ENCODE results near the gene MTR.
"Not testable (repeated sequence)": the region's sequence is repeated elsewhere in the genome, so short reads cannot be mapped to it uniquely, and the experiment has no call there.

MTR gene

DNA sequence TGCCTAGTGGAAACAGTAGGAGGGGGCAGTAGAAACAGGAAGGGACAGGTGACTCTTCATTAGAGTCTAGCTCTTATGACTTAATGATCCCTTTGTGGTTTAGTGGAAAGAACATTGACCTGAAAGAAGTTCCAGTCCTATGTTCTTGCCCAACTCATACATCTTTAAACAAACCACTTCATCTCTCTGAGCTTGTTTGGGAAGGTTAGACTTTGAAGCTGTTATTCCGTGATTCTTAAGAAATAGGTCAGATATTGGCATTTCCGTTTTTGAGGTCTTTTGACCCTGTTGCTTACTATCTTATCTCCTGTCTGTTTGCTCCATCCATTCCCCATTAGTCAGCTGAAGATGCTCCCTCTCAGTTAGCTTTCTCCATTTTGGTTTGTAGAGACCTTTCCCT is 38.5 kb downstream of the MTR start:
- DNase-seq (ENCODE audit: low read depth) = no peak

DNA sequence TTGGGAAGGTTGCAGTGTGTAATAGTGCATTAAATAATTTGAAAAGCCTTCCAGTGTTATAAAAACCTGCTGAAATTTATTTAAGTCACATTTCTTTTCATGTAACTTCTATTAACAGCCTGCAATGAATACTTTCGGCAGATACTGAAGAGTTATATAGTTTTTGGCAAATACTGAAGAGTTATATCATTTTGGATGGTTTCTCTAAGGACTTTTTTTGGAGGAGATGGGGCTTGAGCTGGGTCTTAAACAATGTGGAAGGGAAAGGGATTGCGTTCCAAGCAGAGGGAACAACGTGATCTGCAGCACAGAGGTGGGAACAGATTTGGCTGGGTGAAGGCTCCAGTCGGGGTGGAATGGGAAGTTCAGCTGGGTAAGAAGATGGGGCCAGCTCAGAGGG is 39.8 kb downstream of the MTR start:
- no peak for DNase-seq (ENCODE audit: low read depth)

DNA sequence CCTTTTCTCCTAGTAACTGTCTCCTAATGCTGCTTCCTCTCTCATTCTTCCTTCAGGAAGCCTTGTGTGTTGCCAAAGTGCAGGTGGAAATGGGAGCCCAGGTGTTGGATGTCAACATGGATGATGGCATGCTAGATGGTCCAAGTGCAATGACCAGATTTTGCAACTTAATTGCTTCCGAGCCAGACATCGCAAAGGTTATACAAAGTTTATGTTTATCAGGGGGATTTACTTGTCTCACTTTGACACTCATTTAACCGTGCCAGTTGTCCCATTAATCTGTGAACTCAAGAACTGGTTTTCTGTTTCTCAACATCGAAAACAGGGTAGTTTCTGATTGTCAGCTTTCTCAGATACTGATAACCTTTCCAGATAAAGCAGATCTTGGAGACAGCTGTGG is 40.4 kb downstream of the MTR start:
- no peak for DNase-seq (ENCODE audit: low read depth)

DNA sequence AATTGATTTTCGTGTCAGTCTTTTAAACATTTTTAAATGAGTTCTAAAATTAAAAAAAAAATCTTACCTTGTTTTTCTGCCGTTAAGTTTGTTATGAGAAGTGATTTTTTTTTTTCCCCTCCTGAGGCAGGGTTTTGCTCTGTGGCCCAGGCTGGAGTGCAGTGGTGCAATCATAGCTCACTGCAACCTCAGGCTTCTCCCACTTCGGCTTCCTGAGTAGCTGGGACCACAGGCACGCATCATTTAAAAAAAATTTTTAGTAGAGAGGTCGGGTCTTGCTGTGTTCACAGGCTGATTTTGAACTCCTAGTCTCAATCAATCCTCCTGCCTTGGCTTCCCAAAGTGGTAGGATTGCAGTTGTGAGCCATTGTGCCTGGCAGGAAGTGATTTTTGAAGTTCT is 41.1 kb downstream of the MTR start:
- DNase-seq (ENCODE audit: low read depth) = peak; percentile 7

DNA sequence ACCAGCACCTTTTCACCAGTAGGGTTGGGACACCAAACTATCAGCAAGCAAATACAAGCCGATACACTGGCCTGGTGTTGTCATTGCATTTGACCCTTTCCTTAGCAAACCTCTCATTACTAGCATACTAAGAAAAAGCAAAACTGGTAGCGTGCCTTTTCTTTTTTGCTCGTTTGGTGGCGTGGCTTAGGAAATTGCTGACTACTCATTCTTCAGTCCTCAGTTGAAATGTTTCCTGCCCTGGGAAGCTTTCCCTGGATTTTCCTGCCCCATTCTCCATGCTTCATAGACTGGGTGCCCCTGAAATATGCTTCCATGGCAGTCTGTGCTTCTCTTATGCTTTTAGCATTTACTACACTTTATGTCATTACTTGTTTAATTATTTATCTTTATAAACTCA is 42.0 kb downstream of the MTR start:
- no peak for DNase-seq (ENCODE audit: low read depth)

DNA sequence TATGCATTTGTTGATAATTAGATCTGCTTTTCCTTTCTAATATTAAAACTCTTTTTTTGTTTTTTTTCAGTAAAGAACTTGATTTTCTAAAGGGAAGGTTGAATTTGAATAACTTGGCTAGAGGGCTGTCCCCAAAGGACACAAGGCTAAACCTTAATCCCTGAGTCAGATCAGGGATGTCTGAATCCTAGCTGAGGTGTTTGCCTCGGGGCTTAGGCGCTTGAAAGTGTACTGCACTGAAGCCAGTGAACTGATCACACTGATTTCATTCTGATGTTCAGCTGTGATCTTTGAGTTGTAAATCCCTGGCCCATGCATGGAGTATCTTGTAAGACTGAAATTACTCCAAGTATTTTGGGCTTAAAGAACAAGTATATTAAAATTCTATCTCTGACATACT is 42.8 kb downstream of the MTR start:
- no peak for DNase-seq (ENCODE audit: low read depth)

DNA sequence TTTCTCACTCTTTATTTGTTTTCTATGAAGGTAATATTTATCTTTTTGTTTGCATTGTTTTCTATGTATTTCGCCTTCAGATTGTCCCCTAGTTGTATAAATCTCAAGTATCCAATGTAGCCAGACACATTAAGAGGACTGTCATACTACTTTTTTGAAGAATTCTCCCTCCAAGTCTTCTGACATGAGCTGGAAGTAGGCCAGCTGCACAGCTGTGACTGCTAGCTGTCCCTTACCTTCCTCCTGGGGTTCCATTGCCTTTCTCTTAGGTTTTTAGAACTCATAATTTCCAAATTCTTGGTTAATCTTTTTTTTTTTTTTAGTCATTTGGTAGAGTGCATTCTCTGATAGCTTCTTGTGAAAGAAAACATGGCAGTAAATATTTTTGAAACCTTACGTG is 46.2 kb downstream of the MTR start:
- DNase-seq (ENCODE audit: low read depth) = no peak

DNA sequence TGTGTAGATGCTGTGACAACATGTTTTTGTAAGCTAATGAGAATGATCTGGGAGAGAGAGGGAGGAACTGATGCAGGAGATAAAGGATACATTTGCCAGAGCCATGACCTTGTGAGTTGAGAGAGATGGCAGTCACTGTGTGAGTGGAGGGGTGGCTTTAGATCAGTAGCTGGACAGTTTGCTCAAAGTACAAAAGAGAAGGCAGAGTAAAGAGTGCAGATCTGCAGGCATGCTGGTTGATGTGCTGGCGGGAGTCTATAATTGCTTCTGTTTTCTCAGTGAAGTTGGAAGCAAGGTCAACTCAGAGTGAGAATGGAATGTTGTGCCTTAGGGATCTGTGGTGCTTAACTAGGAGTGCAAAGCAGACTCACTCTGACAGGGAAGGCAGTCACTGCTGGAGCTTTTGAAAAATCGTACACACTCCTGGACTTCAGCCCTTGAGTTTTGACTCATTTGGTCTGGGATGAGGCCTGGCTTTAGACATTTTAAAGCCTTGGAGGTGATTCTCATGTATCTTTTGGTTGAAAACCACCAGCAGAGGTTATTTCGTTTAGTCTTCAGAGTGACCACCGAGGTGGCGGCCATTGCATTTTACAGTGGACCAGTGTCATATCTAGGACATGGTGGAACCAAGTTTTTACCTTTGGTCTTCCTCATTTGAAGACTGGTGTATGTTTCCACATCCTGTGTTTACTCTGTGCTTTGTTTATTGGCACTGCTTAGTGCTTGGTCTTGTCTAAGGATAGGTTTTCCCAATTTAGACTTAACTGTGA is 49.6 kb downstream of the MTR start:
- DNase-seq (ENCODE audit: low read depth) = peak; percentile 91

DNA sequence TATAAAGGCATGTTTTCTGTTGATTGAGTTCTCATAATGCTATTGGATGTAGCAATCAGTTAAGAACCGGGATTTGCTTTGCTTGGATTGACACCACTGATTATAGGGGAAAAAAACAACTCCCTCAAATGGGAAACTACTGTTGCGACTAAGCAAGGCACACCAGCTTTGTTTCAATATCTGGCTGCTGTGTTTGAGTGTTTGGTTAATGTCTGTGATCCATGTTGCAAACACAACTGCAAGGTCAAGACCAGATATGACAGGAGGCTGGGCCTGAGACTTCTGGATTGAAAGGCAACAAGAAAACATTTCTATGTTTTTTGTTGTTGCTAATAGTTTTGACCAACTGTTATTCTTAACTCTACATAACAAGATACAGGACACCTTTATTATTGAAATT is 50.7 kb downstream of the MTR start:
- DNase-seq (ENCODE audit: low read depth) = no peak

DNA sequence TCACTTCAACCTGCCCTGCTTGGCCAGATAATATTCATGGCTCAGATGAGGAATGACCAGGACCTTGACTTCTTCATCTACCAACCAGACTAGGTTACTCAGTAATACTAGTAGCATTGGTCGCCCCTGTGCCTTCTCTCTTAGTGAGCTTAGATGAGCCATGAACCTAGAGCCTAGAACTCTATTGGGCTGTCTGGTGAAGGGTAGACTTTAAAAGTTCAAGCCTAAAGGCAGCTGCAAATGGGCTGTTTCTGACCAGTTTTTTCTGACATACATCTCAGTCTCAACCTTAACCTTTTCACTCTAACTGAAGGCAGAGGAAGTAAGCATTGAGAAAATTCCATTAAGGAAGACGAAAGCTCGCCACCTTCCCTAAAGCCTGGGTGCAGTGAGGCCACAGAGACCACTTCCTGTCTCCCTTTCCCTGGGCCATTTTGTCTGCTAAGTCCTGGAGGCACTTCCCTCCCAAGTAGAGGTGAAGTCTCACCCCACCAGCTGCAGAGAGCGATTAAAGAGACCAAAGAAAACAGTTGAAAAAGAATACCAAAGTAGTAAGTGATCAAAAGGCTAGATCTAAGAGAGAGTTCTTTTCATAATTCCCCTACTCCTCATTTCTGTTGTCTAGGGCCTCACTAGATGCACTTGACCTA is 53.3 kb downstream of the MTR start:
- DNase-seq (ENCODE audit: low read depth) = no peak

DNA sequence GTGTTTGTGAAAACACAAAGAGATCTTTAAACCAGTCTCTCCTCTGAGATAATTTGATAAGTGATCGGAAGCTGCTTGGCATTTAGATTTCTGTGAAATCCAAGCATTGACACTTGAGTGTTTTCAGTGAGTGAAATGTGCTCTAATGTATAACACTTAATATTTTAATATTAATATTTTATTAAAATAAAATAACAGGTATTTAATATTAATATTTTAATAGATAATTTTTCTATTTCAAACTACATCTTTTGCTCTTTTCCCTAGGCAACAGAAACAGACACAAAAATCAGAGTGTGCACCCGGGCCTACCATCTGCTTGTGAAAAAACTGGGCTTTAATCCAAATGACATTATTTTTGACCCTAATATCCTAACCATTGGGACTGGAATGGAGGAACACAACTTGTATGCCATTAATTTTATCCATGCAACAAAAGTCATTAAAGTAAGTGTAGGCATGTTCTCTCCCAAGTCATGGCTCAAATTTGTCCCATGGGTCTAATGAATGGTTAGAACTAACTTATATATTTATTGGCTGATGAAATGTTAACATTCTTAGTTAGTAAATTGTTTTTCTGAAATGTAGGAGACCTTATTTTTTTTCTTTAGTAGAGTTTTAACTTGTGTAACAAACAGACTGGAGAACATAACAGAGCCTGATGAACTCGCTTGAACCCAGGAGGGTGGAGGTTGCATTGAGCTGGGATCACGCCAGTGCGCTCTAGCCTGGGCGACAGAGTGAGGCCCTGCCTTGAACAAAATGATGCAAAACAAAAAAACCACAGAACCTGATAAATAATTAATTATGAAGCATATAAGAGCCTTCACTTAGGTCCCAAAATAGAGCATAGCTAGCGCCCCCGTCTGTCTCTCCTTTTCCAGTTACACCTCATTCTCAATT is 55.2 kb downstream of the MTR start:
- no peak for DNase-seq (ENCODE audit: low read depth)

DNA sequence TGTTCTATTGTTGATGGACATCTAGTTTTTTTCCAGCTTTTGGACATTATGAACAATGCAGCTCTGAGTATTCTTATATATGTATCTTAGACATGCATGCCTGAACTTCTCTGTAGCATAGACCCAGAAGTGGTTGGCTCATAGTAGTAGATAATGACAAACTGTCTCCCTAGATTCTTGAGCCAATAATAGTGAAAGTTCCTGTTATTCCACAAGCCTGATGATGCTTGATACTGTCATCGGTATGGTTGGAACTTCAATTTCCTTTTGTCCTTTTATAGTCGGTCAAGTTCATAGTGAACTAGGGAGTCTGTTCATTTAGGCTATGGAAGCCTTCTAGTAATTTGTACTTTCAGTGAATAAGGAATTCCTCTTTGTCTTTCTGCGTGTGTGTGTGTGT is 56.8 kb downstream of the MTR start:
- DNase-seq (ENCODE audit: low read depth) = peak; percentile 74

DNA sequence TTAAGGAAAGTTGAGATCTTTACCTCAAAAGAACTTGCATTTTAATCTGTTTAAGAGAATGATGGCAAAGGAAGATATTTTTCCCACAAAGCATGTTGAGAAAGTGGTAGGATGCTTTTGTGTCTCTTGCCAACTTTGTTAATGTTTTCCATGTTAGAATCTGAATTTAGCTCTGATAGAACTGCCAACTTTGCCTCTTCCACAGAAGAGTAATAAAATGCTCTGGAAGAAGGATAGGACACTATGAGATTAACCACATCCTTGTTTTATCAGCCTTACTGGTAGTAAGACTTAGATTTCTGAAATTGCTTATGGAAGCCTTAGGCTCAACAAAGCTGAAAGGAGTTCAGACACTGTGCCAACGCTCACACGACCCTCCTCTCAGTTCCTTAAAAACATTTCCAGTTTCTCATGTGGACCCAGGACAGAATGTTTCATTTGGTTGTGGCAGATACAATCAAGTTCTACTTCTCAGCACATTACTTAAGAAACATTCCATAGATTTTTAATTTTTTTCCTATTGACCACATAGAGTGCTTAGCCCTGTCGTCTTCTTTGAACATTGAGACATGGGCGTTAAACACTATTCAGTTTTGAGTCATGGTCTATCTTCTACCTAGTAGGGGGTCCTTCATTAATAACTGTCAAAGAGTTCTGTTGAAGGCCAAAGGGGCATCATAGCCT is 59.0 kb downstream of the MTR start:
- peak; percentile 86 for DNase-seq (ENCODE audit: low read depth)

DNA sequence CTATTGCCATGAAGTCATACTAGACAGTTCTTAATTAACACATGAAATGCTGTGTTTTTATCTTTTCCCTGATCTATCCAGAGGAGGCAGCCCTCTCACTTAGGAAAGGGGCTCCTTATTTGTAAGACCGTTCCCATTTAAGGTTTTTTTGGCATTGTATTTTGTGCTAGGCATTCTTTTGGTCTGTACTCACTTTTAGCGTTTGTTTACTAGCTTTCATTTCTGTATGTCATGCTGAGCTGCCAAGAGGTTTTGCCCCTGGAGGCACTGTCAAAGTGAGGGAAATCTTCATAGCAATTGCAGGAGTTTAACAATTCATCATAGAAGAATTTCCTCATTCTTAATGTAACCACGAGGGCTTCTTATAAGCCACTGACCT is 59.5 kb downstream of the MTR start:
- peak; percentile 94 for DNase-seq (ENCODE audit: low read depth)

DNA sequence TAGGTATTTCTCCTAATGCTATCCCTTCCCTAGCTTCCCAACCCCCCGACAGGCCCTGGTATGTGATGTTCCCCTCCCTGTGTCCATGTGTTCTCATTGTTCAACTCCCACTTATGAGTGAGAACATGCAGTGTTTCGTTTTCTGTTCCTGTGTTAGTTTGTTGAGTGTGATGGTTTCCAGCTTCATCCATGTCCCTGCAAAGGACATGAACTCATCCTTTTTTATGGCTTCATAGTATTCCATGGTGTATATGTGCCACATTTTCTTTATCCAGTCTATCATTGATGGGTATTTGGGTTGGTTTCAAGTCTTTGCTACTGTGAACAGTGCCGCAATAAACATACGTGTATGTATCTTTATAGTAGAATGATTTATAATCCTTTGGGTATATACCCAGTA is 61.6 kb downstream of the MTR start:
- not testable (repeated sequence) for DNase-seq (ENCODE audit: low read depth)

DNA sequence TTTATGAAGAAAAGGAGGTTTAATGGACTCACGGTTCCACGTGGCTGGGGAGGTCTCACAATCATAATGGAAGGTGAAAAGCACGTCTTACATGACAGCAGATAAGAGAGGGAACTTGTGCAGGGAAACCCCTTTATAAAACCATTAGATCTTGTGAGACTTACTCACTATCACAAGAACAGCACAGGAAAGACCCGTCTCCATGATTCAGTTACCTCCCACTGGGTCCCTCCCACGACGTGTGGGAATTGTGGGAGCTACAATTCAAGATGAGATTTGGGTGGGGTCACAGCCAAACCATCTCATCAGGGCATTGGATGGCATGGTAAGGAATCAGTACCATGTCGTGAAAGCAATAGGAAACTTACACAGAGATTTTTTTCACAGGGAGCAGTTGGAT is 63.1 kb downstream of the MTR start:
- no peak for DNase-seq (ENCODE audit: low read depth)

DNA sequence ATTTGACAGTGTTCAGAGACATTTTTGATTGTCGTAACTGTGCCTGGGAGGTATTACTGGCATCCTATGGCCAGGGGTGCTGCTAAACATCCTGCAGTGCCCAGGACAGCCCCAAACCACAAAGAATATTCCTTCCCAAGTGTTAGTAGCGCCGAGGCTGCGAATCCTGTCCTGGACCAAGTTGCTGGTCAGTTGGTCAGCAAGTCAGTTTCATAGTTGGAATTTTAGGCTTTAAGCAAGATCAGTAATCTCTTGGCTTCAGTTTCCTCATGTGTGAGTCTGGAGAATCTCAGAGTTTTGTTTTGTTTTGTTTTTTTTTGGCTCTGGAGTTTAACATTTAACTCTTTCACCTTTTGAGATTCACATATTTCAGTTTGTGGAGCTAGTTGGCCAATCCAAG is 65.0 kb downstream of the MTR start:
- DNase-seq (ENCODE audit: low read depth) = no peak

DNA sequence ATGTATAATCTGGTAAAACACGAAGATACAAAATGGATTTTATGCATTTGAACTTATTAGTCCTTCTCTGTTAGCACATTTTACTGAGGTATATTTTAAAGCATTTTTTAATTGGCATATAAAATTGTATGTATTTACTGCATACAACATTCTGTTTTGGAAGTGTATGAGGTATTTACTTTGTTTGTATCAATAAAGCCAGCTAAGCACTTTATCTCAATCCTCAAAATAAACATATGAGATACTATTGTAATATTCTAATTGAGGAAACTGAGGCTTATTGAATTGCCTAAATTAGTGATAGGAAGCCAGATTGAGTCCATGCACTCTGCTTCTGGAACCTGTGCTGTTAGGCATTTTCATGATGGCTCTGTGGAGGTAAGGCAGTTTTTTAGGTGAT is 65.6 kb downstream of the MTR start:
- no peak for DNase-seq (ENCODE audit: low read depth)

DNA sequence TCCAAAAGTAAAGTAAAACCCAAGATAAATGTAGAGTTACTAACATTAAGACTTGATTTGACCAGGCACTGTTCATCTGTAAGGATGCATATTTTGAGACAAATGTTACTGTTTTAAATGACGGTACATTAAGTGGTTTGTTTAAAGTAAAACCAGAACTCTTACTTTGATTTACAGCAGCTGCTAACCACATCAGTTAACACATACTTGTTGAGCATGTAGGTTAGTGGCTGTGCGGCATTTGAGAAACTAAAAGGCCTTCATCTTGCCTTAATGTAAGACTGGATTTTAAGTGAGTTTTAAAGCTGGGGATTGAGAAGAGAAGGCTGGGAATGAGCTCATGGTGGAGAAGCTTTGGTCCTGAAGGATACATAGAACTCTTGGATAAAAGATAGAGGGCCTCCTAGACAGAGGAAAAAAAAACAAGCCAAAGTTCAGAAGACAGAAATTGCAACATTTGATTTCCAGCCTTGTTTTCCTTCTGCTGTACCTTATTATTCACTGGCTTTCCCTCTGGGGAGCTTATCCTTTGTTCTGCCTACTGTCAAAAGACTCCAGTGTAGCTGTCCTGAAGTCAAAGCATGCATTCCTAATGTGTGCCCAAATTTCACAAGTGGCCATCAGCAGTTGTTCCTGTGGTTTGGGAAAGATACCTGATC is 66.6 kb downstream of the MTR start:
- no peak for DNase-seq (ENCODE audit: low read depth)

DNA sequence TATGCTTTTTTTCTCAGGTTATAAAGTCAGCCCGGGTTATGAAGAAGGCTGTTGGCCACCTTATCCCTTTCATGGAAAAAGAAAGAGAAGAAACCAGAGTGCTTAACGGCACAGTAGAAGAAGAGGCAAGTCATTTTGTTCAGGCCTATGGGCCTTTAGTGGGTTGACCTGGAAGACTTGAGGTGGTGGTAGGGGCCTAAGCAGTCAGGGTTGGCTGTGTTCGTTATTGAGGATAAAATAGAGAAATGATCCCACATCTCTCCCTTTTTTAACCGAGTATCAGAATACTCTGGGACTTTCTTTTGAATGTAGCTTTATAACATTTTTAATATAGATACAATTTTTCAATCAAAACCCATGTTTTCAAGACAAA is 67.1 kb downstream of the MTR start:
- no peak for DNase-seq (ENCODE audit: low read depth)

DNA sequence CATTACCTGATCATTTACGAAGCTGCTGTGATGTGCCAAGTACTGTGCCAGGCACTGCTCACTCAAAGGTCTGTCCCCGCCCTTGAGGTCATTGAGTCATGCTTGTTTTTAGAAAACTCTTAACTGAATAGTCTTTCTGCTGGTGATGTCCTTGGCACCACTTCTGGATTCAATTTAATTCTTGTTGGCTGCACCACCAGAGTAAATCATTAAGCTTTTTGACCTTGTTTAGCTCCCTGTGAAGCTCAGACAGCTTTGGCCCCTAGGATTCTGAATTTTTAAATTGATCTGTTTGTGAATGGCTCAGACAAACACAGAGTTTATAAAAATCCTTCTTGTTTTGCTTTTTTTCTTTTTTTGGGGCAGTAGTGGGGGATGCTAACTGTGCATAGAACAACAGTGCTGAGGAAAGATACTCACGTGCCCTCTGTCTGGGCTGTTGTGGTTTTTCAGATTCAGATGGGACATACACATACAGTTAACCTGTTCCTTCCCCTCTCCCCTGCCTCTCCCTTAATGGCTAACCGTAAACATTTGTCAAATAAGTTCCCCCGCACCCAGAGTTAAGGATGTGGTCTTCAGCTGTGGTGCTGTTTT is 67.6 kb downstream of the MTR start:
- DNase-seq (ENCODE audit: low read depth) = peak; percentile 21

DNA sequence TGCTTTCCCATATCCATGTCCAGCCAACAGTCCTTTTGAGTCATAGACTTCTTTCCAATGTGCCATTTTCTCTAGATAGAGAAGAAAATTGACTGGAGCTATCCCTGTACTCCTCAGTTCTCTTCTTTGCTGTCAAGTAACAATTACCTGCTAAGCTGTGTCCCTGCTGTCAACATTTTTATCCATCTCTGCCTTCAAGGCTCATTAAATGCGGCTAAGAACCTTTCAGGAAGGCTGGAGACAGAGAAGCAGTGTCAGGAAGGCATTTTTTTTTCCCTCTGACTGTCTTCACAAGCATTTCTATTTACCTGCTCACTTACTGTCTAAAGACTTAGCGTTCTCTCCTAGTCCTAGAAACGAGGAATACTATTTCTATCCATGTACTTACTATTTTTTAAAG is 69.1 kb downstream of the MTR start:
- DNase-seq (ENCODE audit: low read depth) = no peak
